Measurements from ENCODE around the gene SSC5D. TPM values are rescaled to one million over a fixed set of nuclear protein-coding genes. Genes with fewer than 3 reads are reported as not detected.

SSC5D gene
- total RNA-seq, 2 experiments from 2014 or later: 0.50 to 2.7 TPM

DNA sequence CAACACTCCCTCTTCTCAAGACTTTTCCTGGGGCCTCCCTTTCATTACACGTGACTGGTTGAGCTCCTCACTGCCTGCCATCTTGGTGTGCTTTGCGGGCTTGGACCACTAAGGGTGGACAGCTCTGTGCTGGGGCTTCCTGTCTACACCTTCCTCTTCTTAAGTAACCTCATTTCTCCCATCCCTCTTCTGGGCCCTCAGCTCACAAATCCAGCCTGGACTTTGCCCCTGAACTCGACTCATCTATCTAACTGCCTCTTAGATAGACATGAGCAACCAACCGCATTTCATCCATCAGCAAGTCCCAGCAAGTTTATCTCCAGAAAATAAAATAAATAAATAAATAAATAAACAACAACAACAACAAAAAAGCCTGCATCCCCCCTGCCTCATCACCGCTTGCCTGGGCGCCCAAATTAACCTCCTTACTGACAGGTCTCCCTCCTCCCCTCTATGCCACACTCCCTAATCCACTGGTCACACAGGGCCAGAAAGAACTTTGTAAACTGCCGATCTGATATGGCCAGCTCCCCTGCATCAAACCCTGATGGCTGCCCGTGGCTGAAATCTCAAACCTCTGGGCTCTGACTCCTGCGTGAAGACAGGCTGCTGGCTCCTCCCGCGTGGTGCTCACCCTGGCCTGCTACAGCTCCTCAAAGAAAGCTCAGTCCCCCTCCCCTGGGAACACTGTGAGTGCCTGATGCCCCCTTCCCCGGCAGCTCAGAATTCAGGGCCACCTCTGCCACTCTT is 34.5 kb upstream of the SSC5D start:
- Histone ChIP-seq H3K4me3 (ENCODE audit: low read depth, low read length, poor library complexity, severe bottlenecking) (no peak overlapping the region), H3K4me1 (ENCODE audit: insufficient read depth, low read length, poor library complexity, severe bottlenecking) (peaks cover 3% of the 10 kb centered on the region), H3K9me3 (ENCODE audit: low read length) (no peaks in the 10 kb centered on the region), H4K20me1 (ENCODE audit: insufficient read depth, low read length) (no peaks in the 10 kb centered on the region), H3K79me2 (ENCODE audit: insufficient read depth, low read depth, low read length) (no peaks in the 10 kb centered on the region), H3K9me2 (ENCODE audit: insufficient read depth, low read length) (no peaks in the 10 kb centered on the region), H2AFZ (ENCODE audit: low read length) (no peak overlapping the region), H3K36me3 (ENCODE audit: insufficient read depth, low read length) (peaks cover 15% of the 10 kb centered on the region), H3K4me2 (ENCODE audit: low read length) (no peak overlapping the region), H3K27ac (ENCODE audit: low read depth, low read length, poor library complexity, severe bottlenecking) (no peak overlapping the region)
- POLR2A ChIA-PET: no interaction called here
- DNase-seq (ENCODE audit: low spot score): no peak
- CTCF ChIA-PET (ENCODE audit: unreplicated experiment): no interaction called here
- TF ChIP-seq, protein P1, sequence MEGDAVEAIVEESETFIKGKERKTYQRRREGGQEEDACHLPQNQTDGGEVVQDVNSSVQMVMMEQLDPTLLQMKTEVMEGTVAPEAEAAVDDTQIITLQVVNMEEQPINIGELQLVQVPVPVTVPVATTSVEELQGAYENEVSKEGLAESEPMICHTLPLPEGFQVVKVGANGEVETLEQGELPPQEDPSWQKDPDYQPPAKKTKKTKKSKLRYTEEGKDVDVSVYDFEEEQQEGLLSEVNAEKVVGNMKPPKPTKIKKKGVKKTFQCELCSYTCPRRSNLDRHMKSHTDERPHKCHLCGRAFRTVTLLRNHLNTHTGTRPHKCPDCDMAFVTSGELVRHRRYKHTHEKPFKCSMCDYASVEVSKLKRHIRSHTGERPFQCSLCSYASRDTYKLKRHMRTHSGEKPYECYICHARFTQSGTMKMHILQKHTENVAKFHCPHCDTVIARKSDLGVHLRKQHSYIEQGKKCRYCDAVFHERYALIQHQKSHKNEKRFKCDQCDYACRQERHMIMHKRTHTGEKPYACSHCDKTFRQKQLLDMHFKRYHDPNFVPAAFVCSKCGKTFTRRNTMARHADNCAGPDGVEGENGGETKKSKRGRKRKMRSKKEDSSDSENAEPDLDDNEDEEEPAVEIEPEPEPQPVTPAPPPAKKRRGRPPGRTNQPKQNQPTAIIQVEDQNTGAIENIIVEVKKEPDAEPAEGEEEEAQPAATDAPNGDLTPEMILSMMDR (conservative IDR thresholded peaks at IDR 0.05; ENCODE audit: low read length): no peak
- no peak for TF ChIP-seq EZH2phosphoT487 (IDR thresholded peaks at IDR 0.05; ENCODE audit: borderline replicate concordance, low read depth, low read length)
- BruUV-seq (replicated peaks): no TSS peak
- intact Hi-C loops (cut with micrococcal nuclease; ENCODE audit: unreplicated experiment): no loop called here

DNA sequence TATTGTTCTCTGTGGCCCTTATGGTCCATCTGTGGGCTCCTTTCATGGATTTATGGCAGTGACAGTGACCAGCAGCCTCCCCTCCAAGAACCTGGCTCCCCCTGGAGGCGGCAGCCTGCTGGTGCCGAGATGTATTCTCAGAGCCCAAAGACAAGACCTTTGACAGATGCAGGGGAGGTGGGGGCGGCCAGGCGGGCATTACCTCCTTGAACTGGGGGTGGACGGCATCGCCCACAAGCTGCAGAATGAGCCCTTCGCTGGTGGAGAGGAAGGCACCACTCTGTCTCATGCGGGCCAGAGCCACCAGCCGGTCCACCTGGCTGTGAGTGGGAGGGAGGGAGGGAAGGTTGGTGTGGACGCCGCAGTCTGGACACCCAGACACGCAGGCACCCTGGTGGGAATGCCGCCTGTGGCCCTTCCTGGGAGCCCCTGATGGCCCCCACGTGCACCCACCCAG is 33.4 kb upstream of the SSC5D start:
- Histone ChIP-seq H3K79me2 (ENCODE audit: insufficient read depth, low read depth, low read length) (no peaks in the 10 kb centered on the region), H3K36me3 (ENCODE audit: insufficient read depth, low read length) (peaks cover 15% of the 10 kb centered on the region), H2AFZ (ENCODE audit: low read length) (no peak overlapping the region), H3K9me2 (ENCODE audit: insufficient read depth, low read length) (no peaks in the 10 kb centered on the region), H3K9me3 (ENCODE audit: low read length) (no peaks in the 10 kb centered on the region), H3K4me1 (ENCODE audit: insufficient read depth, low read length, poor library complexity, severe bottlenecking) (peaks cover 3% of the 10 kb centered on the region), H4K20me1 (ENCODE audit: insufficient read depth, low read length) (no peaks in the 10 kb centered on the region), H3K4me2 (ENCODE audit: low read length) (no peak overlapping the region), H3K27ac (ENCODE audit: low read depth, low read length, poor library complexity, severe bottlenecking) (no peak overlapping the region), H3K4me3 (ENCODE audit: low read depth, low read length, poor library complexity, severe bottlenecking) (no peak overlapping the region)
- TF ChIP-seq, protein P1 (conservative IDR thresholded peaks at IDR 0.05; ENCODE audit: low read length): peak; percentile 80
- no peak for TF ChIP-seq EZH2phosphoT487 (IDR thresholded peaks at IDR 0.05; ENCODE audit: borderline replicate concordance, low read depth, low read length)
- peak; percentile 58 for DNase-seq (ENCODE audit: low spot score)
- ChIA-PET CTCF (ENCODE audit: unreplicated experiment) (no interaction called here), POLR2A (no interaction called here)
- intact Hi-C loops (cut with micrococcal nuclease; ENCODE audit: unreplicated experiment): no loop called here
- BruUV-seq (replicated peaks): no TSS peak

DNA sequence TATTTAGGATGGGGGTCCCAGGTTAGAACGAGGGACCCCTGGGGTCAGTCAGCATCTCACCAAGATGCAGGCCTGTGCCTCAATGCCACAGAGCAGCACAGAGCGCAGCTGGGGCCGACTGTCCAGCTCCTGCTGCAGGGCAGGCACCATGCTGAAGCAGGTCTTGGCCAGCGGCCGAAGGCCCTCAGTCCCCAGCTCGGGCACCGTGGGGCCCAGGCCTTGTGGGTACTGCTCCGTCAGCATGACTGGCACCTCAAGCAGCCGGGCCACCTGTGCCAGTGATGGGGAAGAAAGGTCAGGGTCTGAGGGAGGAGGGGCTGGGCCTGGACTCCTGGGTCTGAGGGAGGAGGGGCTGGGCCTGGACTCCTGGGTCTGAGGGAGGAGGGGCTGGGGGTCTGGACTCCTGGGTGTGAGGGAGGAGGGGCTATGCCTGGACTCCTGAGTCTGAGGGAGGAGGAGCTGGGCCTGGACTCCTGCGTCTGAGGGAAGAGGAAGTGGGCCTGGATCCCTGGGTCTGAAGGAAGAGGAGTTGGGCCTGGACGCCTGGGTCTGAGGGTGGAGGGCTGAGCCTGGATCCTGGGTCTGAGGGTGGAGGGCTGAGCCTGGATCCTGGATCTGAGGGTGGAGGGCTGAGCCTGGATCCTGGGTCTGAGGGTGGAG is 32.5 kb upstream of the SSC5D start:
- intact Hi-C loops (cut with micrococcal nuclease; ENCODE audit: unreplicated experiment): no loop called here
- CTCF ChIA-PET (ENCODE audit: unreplicated experiment): no interaction called here
- Histone ChIP-seq H3K9me2 (ENCODE audit: insufficient read depth, low read length) (no peaks in the 10 kb centered on the region), H3K4me3 (ENCODE audit: low read depth, low read length, poor library complexity, severe bottlenecking) (no peak overlapping the region), H3K9me3 (ENCODE audit: low read length) (no peaks in the 10 kb centered on the region), H3K36me3 (ENCODE audit: insufficient read depth, low read length) (peaks cover 15% of the 10 kb centered on the region), H2AFZ (ENCODE audit: low read length) (no peak overlapping the region), H3K4me2 (ENCODE audit: low read length) (no peak overlapping the region), H3K4me1 (ENCODE audit: insufficient read depth, low read length, poor library complexity, severe bottlenecking) (peaks cover 10% of the 10 kb centered on the region), H3K27ac (ENCODE audit: low read depth, low read length, poor library complexity, severe bottlenecking) (no peak overlapping the region), H4K20me1 (ENCODE audit: insufficient read depth, low read length) (no peaks in the 10 kb centered on the region), H3K79me2 (ENCODE audit: insufficient read depth, low read depth, low read length) (peaks cover 6% of the 10 kb centered on the region; the same call in 1 of the 2 replicates)
- POLR2A ChIA-PET: no interaction called here
- TF ChIP-seq EZH2phosphoT487 (IDR thresholded peaks at IDR 0.05; ENCODE audit: borderline replicate concordance, low read depth, low read length): no peak
- TF ChIP-seq, protein P1 (conservative IDR thresholded peaks at IDR 0.05; ENCODE audit: low read length): no peak
- no peak for DNase-seq (ENCODE audit: low spot score)
- no TSS peak for BruUV-seq (replicated peaks)

Measured in OCI-LY7 (cell line).